ENCODE measurements around the gene CMIP. TPM values are rescaled to one million over a fixed set of nuclear protein-coding genes. Genes with fewer than 3 reads are reported as not detected.

Gene CMIP
- total RNA-seq, 1 experiment from 2014 or later, result 48.2 TPM

- H3K27ac ChIP-seq (ENCODE audit: insufficient read length, low read depth, low read length), result no peak overlapping the region
- peak overlapping the region; percentile 15 to 88 (median 77); a peak in 4 of 7 replicates for H3K27ac Mint-ChIP-seq
- peaks cover 2% of the 10 kb centered on the region; the same call in 1 of the 2 replicates for H3K4me1 ChIP-seq (ENCODE audit: insufficient read depth, low read length)
- H3K9me3 ChIP-seq (ENCODE audit: control insufficient read depth, low read depth, low read length), result no peaks in the 10 kb centered on the region
- H3K23me2 ChIP-seq (ENCODE audit: insufficient read length, low read depth, low read length, poor library complexity, severe bottlenecking), result no peaks in the 10 kb centered on the region
- H4K8ac ChIP-seq (replicated peaks; ENCODE audit: insufficient read length, low read depth, low read length), result no peak overlapping the region
- H2BK15ac ChIP-seq (ENCODE audit: low read depth, low read length), result no peak overlapping the region
- no peak overlapping the region for H2AFZ ChIP-seq (ENCODE audit: low read length)
- no peak overlapping the region for H2AK5ac ChIP-seq (ENCODE audit: insufficient read length, low read length)
- no peak overlapping the region for H2BK20ac ChIP-seq (ENCODE audit: low read depth, low read length, poor library complexity, severe bottlenecking)
- no peak overlapping the region for H3K4me2 ChIP-seq (ENCODE audit: insufficient read depth, insufficient read length, low read length)
- peaks cover 18 to 21% of the 10 kb centered on the region in 2 experiments for H3K4me1 Mint-ChIP-seq
- H4K20me1 ChIP-seq (ENCODE audit: control insufficient read depth, insufficient read depth, insufficient read length), result no peaks in the 10 kb centered on the region
- H3K79me2 ChIP-seq (ENCODE audit: insufficient read depth, low read length), result peaks cover 6% of the 10 kb centered on the region; the same call in 1 of the 2 replicates
- H3K79me1 ChIP-seq (ENCODE audit: insufficient read depth, low read depth, low read length, poor library complexity, severe bottlenecking), result peaks cover 4% of the 10 kb centered on the region
- no peak overlapping the region for H3K9ac ChIP-seq (ENCODE audit: extremely low read depth, insufficient read length, low read length)
- H2BK12ac ChIP-seq (ENCODE audit: insufficient read length, low read depth, low read length), result no peak overlapping the region
- no peak overlapping the region for H3K4me3 Mint-ChIP-seq
- no peak overlapping the region for H3T11ph ChIP-seq (ENCODE audit: low read length)
- H3K23ac ChIP-seq (ENCODE audit: insufficient read length, low read depth, low read length), result no peak overlapping the region
- WGBS (ENCODE audit: extremely low coverage, insufficient read length, low lambda C conversion rate), result no CpG with 5 or more reads among the region's 24 CpGs
- H2BK5ac ChIP-seq (ENCODE audit: insufficient read length, low read length), result no peak overlapping the region
- DNase-seq, result no peak
- no peak overlapping the region; the same call in 1 of the 2 replicates for H3K14ac ChIP-seq (ENCODE audit: insufficient read depth, low read length)
- H3K18ac ChIP-seq (ENCODE audit: insufficient read length, low read depth, low read length), result no peak overlapping the region
- peaks cover 2 to 8% (median 7%) of the 10 kb centered on the region in 3 experiments; a peak in 6 of 7 replicates for H3K36me3 Mint-ChIP-seq (ENCODE audit: insufficient read depth in 1 of 3, low read depth in 3 of 3)
- no peaks in the 10 kb centered on the region for H3K27me3 ChIP-seq (ENCODE audit: insufficient read depth, low read length)
- H4K91ac ChIP-seq (ENCODE audit: insufficient read length, low read depth, low read length), result no peak overlapping the region
- TF ChIP-seq, protein P1, sequence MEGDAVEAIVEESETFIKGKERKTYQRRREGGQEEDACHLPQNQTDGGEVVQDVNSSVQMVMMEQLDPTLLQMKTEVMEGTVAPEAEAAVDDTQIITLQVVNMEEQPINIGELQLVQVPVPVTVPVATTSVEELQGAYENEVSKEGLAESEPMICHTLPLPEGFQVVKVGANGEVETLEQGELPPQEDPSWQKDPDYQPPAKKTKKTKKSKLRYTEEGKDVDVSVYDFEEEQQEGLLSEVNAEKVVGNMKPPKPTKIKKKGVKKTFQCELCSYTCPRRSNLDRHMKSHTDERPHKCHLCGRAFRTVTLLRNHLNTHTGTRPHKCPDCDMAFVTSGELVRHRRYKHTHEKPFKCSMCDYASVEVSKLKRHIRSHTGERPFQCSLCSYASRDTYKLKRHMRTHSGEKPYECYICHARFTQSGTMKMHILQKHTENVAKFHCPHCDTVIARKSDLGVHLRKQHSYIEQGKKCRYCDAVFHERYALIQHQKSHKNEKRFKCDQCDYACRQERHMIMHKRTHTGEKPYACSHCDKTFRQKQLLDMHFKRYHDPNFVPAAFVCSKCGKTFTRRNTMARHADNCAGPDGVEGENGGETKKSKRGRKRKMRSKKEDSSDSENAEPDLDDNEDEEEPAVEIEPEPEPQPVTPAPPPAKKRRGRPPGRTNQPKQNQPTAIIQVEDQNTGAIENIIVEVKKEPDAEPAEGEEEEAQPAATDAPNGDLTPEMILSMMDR (conservative IDR thresholded peaks at IDR 0.05), result no peak
- no peaks in the 10 kb centered on the region for H3K9me3 Mint-ChIP-seq
- H2BK120ac ChIP-seq (ENCODE audit: low read depth, low read length, poor library complexity, severe bottlenecking), result no peak overlapping the region
- H4K5ac ChIP-seq (ENCODE audit: insufficient read length, low read depth, low read length), result no peak overlapping the region
- H3K56ac ChIP-seq (ENCODE audit: insufficient read length, low read depth, low read length), result no peak overlapping the region
- no peaks in the 10 kb centered on the region for H3K27me3 Mint-ChIP-seq (ENCODE audit: low read depth)
- H3K4ac ChIP-seq (ENCODE audit: low read depth, low read length), result no peak overlapping the region
Measured at GRCh38 chr16:81686391-81687130, 242.0 kb downstream of the CMIP start.

All from H9 (cell line).